HG03342 (cell line): ENCODE data around the gene ENG.
"Not testable (repeated sequence)": the region's sequence is repeated elsewhere in the genome, so short reads cannot be mapped to it uniquely, and the experiment has no call there.

Experiments used
- ATAC-seq: cut with Tn5 transposase; IDR thresholded peaks from one replicate; pipeline ENCODE4 v1.9.1; 2021; ENCODE audit warnings: mild to moderate bottlenecking, moderate library complexity; ENCODE audit not compliant: unreplicated experiment

Gene ENG

DNA sequence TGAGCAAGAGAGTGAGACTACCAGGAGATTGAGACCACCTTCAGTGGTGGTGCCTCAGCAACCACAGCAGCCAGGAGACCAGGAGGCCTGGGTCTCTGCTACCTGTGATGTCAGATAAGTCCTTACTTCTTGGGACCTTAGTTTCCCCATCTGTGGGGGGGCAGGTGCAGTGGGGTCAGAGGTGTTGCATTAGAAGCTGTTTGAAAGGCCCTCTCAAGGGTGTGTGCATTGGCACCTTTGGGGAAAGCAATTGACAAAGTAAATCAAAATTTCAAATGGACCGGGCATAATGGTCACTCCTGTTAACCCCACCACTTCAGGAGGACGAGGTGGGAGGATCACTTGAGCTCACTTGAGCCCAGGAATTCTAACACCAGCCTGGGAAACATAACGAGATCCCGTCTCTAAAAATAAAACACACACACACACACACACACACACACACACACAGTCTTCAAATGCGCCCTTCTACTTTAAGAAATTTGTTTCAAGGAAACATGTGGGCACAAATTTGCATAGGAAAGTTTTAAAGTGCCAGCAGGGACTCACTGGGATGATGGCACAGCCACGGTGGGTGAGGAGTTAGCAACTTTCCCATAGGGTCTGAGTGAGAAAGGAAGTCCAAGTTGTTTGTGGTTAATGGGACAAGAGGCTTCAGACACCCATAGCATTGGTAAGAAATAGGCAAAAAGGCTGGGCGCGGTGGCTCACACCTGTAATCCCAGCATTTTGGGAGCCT lies 24.4 kb upstream of the ENG start:
- no peak for ATAC-seq

DNA sequence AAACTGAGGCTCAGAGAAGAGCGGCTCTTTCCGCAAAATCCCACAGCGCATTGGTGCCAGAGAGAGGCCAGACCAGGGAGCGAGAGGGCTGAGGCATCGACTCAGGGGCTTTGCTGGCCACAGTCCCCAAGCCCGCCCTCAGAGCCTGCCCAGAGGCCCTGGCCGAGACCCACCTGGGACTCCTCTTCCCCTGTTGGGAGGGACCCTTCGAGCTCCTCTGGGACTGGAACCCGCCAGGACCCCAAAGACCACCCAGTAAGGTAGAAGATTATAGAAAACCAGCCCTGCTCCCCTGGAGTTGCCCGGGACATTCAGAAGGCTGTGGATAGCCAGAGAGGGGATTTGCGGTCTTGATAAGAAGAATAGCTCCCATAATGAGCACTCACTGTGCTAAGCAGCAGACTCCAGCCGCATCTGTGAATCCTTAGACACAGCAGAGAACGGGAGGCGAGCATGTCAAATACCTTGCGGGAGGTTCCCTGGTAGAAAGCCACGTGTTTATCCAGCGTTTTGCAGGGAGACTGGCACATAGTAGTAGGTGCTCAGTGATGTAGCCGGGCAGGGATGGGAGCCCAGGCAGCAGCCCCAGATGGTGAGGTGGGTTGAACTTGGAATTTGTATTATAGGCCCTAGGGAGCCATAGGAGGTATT lies 23.7 kb upstream of the ENG start:
- ATAC-seq = no peak

DNA sequence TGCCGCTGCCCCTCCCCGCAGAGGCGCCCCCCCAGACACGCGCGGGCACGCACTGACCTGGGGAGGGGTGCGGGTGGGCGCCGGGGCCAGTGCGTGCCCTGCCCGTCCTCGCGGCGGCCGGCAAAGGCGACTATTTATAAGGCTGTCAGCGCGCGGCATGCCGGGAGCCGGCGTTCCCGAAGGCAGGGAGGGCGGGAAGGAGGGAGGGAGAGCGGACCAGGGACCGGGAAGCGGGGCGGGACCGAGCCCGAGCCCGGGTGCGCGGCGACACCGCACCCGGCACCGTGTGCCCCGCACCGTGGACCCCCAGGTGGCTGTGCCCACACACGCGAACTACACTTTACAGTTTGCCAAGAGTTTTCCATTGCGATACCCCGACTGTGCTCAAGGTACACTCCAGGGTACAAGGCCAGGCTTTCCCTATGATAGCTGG lies 23.1 kb upstream of the ENG start, which contains the start of gene AK1:
Gene AK1 (minus strand): TSS at position 110 of the 433 bp plus-strand sequence. CDS start 3,058 bp downstream, outside the sequence.
- no peak for ATAC-seq

DNA sequence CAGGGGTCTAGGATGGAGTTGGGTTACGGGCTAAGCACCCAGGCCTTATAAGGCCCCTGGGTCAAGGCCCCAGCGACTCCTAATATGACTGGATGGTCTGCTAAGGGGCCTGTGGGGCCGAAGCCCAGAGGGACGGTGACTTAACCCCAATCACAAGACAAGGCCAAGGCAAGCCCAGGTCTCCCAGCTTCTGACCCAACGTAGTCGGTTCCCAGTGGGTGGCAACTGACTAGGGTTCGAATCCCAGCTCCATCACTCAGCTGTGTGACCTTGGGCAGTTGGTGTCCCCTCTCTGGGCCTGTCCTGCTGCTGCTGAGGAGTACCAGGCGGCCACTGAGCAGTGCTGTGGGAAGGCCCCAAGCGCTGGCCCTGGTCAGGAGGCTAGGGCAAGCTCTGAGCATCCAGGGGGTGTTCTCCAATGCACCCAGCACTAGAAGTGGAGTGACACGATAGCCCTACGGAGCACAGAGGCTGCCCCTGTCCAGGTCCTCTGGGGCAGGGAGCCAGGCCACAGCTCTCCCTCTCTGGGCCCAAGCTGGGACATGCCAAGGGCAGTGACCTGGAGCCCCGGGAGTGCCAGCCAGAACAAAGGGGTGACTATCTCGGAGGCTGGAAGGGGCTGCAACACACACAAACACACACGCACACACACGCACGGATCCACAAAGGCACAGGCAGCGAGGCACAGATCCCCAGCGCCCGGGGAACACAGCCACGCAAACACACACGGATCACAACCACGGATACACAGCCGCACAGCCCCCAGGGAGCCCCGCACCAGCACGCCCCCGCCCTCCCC lies 22.5 kb upstream of the ENG start:
- no peak for ATAC-seq

DNA sequence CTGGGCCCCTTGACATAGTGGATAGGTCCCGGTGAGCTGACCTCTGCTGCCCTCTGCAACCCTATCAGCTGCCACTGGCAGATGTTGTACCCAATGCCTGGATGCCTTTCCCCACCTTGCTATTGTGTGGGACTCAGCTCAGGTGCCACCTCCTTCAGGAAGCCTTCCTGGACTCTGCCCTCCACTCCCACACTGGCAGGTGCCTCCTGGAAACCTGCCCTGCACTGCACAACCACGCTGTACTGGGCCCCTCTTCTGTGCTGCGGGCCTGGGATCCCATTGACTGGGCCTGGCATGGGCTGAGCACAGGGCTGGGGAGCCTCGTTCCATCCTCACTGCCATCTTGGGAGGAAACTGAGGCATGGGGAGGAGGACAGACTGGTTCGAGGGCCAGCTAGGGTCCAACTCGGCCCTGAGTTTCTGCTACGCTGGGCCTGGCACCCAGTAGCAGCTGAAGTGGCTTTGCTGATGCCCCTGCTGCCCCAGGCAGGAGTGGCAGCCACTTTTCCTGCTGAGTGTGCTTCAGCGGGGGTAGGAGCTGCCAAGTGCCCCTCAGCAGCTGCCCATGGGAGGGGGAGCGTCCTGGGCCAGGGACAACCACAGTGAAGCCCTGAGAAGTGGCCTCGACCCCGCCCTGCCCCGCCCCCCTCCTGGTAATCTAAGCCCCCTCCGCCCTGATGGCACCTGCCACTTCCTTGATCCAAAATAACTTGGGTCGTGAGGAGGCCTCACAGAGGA lies 21.7 kb upstream of the ENG start:
- ATAC-seq = no peak

DNA sequence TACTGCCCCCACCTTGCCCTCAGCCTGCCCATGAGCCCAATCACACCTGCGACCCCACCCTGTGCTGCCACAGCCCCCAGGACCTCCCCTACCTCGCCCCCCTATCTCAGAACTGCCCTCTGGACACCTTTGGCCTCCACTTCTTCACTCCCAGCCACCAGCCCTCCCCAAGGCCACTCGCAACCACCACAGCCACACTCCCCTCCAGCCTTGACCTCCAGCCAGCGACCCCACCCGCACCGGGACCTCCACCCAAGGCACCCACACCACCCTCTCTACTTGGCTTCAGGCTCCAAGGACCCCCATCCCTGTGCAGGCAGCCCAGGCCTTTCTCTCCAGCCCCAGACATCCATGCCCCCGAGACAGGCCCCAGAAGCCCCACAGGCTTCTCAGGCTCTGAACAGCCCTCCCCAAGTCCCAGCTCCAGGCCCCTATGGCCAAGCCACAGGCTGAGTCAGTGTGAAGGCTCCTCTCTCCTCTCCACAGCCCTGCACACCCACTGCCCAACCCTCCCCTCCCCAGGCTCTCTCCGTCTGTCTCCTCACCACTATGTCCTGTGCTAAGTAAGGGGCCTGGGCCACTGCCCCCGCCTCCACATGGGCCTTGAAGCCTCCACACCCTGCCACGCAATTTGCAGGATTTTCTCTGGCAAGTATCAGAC lies 21.0 kb upstream of the ENG start:
- ATAC-seq = no peak

DNA sequence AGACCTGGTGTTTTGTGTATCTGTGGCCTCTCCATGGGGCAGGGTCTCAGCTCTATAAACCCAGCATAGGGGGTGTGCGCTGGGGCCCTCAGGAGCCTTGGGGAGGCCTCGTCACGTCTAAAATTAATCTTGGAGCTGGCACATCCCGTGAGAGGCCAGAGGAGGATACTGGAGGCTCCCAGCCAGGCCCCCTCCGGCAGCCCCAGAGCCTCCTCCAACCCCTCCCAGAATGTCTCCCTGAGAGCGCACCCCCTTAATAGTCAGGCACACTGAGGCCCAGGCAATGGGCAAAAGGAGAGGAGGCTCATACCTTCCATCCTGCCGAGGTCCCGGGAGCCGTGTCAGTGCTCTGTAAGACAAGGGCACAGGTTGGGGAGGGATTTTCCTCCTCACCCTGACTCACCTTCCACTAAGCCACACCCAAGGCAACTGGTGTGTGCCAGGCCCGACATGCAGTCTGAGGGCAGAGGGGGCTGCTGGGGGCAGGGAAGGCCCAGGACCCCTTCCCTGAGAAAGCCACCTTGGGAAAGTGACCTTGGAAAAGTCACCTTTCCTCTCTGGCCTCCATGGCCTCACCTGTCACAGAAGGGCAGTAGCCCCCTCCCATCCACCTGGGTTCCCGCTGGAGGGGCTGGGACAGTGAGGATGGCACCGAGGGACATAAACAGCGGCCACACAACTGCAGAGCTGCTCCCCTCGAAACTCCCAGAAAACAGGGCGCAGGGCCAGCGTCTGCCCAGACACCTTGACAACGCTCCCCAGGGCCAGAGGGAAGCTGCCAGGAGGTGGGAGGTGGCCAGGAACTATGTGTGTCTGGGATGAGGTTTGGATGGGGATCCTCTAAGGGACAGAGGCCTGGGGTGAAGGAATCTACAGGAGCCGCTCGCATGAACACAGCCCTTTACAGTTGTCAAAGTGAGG lies 20.1 kb upstream of the ENG start:
- no peak for ATAC-seq

DNA sequence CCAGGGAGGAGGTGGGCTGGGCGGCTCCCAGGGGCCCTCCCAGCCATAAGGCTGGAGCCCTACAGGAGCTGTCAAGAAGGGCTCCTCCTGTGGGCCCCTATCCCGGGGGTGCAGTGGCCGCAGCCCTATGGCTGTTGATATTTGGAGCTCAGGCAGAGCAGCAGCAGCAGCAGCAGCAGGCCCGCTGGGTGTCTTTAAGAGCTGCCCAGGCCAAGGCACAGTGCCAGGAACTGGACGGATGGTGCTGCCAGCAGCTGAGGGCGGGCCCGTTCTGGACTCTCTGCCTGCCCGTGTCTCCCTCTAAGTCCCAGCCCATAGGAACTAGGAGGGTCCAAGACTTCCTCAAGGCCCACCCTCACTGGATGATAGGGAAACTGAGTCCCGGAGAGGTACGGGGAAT lies 19.4 kb upstream of the ENG start:
- no peak for ATAC-seq

DNA sequence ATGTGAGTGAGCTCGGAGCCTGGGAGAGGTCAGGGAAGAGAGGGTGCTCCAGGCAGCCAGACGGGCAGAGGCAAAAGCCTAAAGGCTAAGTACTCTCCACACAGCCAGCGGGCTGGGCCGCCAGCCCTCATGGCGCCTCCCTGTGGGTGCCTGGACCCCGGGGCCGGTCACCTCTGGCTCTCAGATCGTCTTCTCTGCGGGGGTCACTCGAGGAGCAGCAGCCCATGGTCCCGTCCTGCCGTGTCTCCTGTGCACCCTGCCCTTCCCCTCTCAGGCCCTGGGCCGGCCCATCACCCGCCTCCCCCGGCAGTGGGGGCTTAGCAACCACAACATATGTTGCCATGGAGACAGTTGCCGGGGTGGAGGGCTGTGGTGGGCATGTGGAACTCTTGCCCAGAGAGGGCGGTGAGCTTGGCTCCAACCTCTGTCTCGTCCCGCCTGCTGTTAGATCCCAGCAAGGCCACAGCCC lies 18.8 kb upstream of the ENG start:
- no peak for ATAC-seq

DNA sequence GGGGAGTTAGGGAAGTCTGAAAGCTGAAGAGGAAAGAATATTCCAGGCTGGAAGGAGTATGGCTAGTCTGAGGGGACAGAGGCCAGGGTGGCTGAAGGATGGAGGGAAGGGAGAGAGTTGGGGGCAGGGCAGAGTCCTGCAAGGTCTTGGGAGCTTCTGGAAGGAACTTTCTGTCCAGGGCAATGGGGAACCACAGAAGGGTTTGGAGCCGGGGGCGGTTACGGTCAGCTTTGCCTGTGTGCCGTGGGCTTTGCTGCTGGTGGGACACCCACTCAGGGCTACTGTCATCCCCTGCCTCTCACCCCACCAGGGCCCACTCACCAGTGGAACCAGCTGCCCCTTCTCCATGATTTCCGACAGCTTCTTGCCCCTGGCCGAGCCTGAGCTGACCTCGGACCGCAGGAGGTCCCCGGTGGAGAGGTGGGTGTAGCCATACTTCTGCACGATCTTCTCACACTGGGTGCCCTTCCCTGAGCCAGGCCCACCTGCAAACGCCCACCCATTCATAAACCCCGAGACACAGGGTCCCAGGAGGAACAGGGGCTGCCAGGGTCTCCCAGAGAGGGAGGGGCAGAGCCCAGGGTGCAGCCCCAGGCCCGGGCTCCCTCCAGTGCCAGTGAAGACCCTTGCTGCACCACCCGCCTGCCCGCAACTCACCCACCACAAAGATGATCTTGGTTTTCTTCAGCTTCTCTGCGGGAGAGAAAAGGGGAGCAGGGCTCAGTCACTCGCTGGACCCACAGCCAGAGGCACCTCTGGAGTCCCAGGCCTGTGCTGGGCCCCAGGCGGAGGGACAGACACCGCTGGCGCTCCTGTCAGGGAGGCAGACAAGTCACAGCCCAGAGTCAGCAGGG lies 18.1 kb upstream of the ENG start:
- ATAC-seq = no peak

DNA sequence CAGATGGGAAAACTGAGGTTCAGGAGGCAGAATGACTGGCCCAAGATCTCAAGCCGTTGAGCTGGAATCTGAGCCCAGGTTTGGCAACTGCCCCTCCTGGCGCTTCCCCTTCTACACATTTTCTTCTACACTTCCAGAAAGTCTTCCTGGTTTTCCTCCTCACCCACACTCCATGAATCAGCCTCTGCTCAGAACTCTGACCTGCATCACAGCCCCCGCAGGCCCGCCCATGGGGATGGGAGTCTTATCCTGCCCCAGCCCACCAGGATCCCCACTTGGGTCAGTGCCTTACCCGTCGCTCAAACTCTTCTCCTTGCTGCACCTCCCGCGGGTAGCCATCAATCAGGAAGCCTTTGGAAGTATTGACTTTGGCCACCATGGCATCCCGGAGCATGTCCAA lies 17.1 kb upstream of the ENG start:
- no peak for ATAC-seq

DNA sequence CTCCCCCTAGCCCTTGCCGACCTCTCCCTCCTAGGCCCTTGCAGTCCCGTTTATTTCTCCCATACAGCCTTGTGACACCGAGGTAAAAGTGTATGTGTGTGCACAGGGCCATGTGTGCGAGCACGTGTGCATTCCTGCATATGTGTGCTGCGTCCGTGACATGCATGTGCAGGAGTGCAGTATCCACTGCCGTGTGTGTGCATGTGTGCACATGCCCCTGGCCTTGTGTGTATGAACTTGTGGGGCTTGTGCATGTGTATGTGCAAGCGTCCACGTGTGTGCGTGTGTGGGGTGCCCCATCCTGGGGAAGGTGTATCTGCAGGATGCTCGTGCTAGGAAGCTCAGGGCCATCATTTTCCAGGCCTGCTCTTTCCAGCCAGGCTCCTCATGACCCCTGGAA lies 16.4 kb upstream of the ENG start:
- no peak for ATAC-seq

DNA sequence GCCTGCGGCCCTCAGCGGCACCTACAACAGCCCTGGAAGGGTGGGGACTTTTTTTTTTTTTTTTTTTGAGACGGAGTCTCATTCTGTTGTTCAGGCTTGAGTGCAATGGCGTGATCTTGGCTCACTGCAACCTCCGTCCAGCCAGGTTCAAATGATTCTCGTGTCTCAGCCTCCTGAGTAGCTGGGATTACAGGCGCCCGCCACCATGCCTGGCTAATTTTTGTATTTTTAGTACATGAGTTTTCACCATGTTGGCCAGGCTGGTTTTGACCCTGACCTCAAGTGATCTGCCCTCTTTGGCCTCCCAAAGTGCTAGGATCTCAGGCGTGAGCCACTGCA lies 15.7 kb upstream of the ENG start:
- not testable (repeated sequence) for ATAC-seq

DNA sequence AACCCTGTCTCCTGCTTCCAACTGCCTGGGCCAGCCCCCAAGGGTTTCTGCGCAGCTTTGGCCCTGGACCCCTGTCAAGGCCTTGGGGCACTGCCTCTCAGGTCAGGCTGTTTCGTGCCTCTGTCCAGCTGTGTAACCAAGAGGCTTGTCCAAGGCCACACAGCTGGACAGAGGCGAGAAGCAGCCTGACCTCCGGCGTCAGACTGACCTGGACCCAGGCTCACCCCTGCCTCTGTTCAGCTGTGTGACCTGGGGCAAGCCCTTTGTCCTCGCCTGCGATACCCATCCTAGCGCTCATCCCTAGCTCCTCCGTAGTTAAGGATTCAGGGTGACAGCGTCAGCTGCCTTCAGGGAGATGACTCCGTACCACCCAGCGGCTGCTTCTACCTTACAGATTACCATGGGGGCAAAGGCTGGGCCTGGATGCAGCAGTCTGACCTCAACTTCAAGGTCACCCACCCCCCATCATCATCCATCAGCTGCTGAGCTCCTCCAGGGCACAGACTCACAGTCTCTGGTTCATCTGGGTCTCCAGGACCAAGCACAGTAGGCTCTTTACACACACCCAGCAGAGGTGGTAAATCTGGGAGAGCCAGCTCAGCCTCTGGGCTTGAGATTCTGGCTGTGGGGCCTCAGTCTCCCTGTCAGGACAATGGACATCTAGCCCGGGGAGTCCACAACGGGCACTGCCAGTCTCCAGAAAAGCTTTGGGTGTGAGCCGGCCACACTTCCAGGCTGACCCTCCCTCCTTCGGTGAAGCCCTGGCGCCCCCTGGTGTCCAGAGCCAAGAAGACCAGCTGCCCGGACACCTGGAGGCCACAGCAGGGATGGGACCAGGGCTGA lies 15.1 kb upstream of the ENG start:
- ATAC-seq = no peak

DNA sequence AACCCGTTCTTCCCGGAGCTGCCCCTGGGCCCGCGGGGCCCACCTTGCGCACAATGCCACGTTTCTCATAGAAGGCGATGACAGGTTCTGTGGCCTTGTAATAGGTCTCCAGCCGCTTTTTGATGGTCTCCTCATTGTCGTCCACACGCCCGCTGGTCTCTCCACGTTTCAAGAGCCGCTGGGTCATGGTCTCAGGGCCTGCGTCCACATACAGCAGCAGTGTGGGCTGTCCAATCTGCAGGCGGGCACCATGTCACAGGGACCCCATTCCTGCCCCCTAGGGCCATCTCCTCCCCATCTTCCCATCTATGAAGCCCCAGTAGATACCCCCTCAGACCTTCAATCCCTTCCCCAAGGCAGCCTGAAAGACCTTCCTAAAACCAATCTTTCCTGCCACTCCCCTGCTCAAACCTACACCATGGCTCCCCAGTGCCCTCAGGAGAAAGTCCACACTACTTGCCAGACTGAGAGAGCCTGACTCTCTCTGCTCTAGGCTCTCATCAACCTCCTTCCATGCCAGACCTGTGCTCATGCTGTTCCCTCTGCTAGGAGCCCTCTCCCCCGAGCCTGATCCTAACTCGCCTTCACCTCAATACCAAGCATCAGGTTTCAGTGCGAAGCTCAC lies 13.9 kb upstream of the ENG start:
- ATAC-seq = no peak

DNA sequence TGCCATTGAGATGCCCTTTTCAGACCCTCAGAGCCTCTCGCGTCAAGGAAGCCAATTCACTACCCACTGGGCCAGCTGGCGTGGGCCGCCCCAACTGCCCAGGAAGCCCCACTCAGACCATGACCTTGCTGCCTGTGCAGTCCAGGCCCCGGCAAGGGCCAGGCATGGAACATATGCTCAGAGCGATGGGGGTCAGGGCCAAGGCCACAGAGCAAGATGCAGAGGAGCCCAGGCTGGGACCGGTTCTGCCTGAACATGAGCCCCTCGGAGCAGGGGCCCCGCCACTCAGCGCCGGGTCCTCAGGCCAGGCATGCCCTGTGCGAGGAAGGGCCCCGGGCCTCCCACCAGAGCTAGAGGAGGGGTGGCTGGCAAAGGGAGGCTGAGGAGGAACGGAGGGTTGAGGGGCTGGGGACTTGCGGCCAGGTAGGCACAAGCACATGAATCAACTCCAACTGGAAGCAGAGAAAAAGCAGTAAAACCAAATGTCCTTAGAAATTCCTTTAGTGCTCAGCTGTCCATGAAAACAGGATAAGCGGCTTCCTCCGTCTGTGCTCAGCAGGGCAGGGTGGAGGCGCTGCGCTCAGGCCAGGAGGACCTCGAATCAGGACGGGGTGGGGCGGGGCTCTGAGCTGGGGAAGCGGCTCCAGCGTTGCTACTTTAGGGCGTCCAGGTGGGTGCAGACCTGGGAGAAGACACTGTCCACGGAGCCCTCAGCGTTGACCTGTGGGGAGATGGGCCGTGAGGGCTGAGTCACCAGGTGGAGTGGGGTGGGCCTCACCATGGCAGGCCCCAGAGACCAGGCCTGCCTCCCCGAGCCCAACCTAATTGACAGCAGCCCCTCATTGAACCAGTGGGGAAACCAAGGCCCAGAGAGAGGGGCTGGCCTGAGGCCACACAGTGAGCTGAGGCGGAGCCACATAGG lies 13.2 kb upstream of the ENG start:
- ATAC-seq = no peak
